Mucosa of descending colon (tissue), 3 donors: ENCODE data around the gene NADK. TPM values are rescaled to one million over a fixed set of nuclear protein-coding genes. Genes with fewer than 3 reads are reported as not detected.
A peak's percentile ranks its signal among the peaks of the same experiment; 100 is the strongest.

Experiments used
- ATAC-seq: fragments of 200-7000 bp; cut with Tn5 transposase; one replicate; pipeline ENCODE4 v1.9.1; 2020; ENCODE audit warnings: mild to moderate bottlenecking, moderate library complexity
- DNase-seq, 3 donors: peaks; one replicate each; pipeline ENCODE4 v3.0.0-alpha.2; 2020
- H3K36me3 ChIP-seq: fragments of 200-600 bp; one replicate; pipeline ENCODE4 v1.8.0; 2021; ENCODE audit warnings: low read depth, mild to moderate bottlenecking
- H3K4me1 ChIP-seq: fragments of 200-600 bp; one replicate; pipeline ENCODE4 v1.8.0; 2021; ENCODE audit warnings: low read depth, mild to moderate bottlenecking
- H3K4me3 ChIP-seq: fragments of 200-600 bp; one replicate; pipeline ENCODE4 v1.8.0; 2021; ENCODE audit warnings: mild to moderate bottlenecking
- H3K9me3 ChIP-seq: fragments of 200-600 bp; one replicate; pipeline ENCODE4 v1.8.0; 2021; ENCODE audit warnings: mild to moderate bottlenecking
- intact Hi-C, 2 donors: fragments of 100-400 bp; cut with DNase I in 1 of 2; cut with micrococcal nuclease in 1 of 2; formaldehyde crosslinking; loops; one replicate each; pipeline versions ENCODE4 v1.11.0 to v1.11.1; 2022; cut with DNase I, micrococcal nuclease
- total RNA-seq, 3 donors: library from RNA; stranded (reverse); fragmentation: NEBNext Ultra II Directional in 2 of 3; extraction: Animal tissue kit (Norgen Biotek cat#: 25700) in 2 of 3; gene quantifications; one replicate each; pipeline versions ENCODE4 v1.2.1 to v1.2.4, GENCODE V29; 2021 to 2023
- TF ChIP-seq, protein P1 (sequence below): fragments of 200-600 bp; IDR thresholded peaks from one replicate; pipeline ENCODE4 v1.8.0; 2022; ENCODE audit warnings: antibody characterized with exemption, mild to moderate bottlenecking
- donor health status: DM: no; HTN: no; CAD: no; lungs with moderate emphysema.
- donor health status: DM: no; HTN: no; CAD: no.
- donor health status: DM: no; HTN: yes; CAD: no.

The NADK gene
- total RNA-seq, 3 donors from 2014 or later, result 116 to 160 (median 129) TPM

DNA sequence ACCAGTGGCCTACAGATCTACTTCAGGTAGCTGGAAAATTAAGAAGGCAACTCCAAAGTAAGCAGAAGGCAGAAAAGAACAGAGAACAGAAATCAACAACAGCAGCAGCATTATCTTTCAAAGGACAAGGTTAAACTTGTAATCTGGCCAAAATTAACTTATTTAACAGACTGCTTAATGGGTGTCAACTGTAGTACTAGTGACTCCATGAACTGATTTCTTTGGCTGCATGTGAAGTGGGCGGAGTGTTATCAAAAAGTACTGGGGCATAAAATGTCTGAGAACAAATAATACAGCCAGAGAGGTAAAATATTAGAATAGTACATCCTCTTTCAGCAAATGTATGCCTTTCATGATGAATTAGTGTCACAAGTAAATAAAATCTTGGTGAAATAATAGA, 24.6 kb upstream of the NADK start:
- no peak overlapping the region for H3K4me3 ChIP-seq
- ATAC-seq, result no peak
- no peaks in the 10 kb centered on the region for H3K36me3 ChIP-seq
- no peaks in the 10 kb centered on the region for H3K9me3 ChIP-seq
- no peak for DNase-seq
- TF ChIP-seq, protein P1, sequence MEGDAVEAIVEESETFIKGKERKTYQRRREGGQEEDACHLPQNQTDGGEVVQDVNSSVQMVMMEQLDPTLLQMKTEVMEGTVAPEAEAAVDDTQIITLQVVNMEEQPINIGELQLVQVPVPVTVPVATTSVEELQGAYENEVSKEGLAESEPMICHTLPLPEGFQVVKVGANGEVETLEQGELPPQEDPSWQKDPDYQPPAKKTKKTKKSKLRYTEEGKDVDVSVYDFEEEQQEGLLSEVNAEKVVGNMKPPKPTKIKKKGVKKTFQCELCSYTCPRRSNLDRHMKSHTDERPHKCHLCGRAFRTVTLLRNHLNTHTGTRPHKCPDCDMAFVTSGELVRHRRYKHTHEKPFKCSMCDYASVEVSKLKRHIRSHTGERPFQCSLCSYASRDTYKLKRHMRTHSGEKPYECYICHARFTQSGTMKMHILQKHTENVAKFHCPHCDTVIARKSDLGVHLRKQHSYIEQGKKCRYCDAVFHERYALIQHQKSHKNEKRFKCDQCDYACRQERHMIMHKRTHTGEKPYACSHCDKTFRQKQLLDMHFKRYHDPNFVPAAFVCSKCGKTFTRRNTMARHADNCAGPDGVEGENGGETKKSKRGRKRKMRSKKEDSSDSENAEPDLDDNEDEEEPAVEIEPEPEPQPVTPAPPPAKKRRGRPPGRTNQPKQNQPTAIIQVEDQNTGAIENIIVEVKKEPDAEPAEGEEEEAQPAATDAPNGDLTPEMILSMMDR, result no peak
- H3K4me1 ChIP-seq, result no peaks in the 10 kb centered on the region
- intact Hi-C loops, result no loop called here

DNA sequence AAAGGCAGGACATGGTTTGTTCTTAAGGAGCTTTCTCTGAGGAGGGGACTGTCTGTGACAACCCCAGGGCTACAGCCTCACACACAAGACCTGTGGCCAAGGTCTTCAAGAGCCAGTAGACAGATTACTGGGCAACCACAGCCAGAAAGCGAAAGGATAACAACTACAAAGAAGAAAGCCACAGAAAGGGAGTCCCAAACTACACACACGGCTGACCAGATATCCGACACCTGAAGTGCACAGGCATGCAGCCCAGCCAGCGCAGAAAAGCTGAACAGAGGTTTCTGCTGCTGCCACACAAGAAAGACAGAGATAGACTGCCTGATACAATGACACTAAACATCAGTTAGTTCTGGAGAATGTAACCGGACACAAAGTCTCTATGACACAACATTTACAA, 21.4 kb upstream of the NADK start:
- no peak for ATAC-seq
- intact Hi-C loops, result no loop called here

DNA sequence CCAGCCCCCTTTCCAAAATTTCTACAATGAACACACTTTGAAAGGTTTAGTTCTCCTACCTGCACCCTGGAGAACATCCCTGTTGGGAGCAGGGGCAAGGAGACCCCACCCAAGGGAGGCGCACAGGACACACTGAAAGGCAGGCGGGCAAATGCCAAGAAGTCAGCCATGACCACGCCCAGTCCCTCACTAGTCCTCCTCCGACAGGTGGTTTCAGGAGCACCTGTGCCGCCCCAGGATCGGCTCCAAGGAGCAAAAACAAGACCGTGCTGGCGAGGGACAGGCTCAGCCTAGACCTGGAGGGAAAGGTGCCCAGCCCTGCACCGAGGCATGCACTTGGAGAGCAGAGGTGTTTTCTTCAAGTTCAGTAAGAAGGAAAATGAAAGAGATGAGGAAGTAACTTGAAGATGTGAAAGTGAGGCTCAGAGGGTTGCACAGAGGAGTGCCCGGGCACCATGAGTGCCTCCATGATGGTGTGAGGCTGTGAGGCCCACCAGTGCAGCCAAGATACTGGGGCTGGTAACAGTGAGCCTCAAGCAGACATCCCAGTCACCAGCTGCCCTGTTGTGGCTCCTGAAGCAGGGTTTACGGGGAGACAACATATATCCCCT, 19.6 kb upstream of the NADK start:
- DNase-seq, result peak in 2 of 3 donors; percentile 25 to 46
- intact Hi-C loops, result no loop called here
- H3K4me3 ChIP-seq, result no peak overlapping the region
- H3K4me1 ChIP-seq, result no peaks in the 10 kb centered on the region
- peak; percentile 37 for ATAC-seq
- H3K9me3 ChIP-seq, result no peaks in the 10 kb centered on the region
- TF ChIP-seq, protein P1, result no peak
- no peaks in the 10 kb centered on the region for H3K36me3 ChIP-seq

More for the DNA sequence above, 21.4 kb upstream of the NADK start:
- no peaks in the 10 kb centered on the region for H3K4me1 ChIP-seq
- H3K36me3 ChIP-seq, result no peaks in the 10 kb centered on the region
- TF ChIP-seq, protein P1, result no peak
- no peak overlapping the region for H3K4me3 ChIP-seq
- H3K9me3 ChIP-seq, result no peaks in the 10 kb centered on the region
- DNase-seq, result peak in 1 of 3 donors; percentile 13

DNA sequence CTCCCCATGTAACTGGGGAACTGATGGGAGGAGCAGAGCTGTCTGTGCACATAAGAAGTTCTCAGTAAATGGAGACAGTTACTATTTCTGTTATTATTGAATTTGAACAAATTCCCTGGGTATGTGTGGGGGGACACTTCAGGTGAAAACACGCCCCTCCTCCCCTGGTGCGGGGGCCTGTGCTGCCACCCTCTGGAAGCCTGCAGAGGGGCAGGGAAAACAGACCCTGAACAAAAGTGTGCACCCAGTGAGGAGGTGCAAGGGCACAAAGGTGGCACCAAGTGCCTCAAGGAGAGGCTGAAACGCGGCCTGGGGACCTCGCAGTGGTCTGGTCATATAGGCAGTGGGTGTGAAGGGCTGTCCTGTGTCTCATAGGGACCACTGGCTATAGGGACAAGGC, 18.2 kb upstream of the NADK start:
- Histone ChIP-seq H3K4me1 (no peaks in the 10 kb centered on the region), H3K9me3 (no peaks in the 10 kb centered on the region), H3K36me3 (no peaks in the 10 kb centered on the region), H3K4me3 (no peak overlapping the region)
- intact Hi-C loops, result no loop called here
- ATAC-seq (peak; percentile 17), DNase-seq (no peak)
- TF ChIP-seq, protein P1, result no peak

DNA sequence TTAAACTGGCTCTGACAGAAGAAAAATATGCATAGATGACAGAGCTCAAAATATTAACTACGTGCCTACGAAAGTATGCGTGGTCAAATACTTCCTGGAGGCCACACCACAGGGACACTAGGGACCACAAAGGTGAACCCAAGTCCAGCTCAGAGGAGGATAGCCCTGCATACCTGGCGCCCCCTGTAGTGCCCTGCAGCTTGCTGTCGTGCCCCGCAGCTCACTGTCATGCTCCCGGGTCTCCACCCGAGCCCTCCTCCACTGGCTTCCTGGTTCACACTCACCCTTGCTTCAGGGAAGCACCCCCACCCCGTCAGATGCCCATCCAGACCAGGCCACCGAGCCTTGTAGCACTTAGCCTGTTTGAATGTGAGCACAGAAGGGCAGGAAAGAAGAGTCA, 16.7 kb upstream of the NADK start:
- H3K36me3 ChIP-seq, result no peaks in the 10 kb centered on the region
- TF ChIP-seq, protein P1, result no peak

More for the DNA sequence above, 16.7 kb upstream of the NADK start:
- intact Hi-C loops, result no loop called here
- Histone ChIP-seq H3K9me3 (no peaks in the 10 kb centered on the region), H3K4me3 (no peak overlapping the region), H3K4me1 (no peaks in the 10 kb centered on the region)
- DNase-seq (peak in 1 of 3 donors; percentile 33), ATAC-seq (no peak)
